Measurements from ENCODE around the gene SLC51B.
"Not testable (repeated sequence)": the region's sequence is repeated elsewhere in the genome, so short reads cannot be mapped to it uniquely, and the experiment has no call there.

Gene SLC51B

DNA sequence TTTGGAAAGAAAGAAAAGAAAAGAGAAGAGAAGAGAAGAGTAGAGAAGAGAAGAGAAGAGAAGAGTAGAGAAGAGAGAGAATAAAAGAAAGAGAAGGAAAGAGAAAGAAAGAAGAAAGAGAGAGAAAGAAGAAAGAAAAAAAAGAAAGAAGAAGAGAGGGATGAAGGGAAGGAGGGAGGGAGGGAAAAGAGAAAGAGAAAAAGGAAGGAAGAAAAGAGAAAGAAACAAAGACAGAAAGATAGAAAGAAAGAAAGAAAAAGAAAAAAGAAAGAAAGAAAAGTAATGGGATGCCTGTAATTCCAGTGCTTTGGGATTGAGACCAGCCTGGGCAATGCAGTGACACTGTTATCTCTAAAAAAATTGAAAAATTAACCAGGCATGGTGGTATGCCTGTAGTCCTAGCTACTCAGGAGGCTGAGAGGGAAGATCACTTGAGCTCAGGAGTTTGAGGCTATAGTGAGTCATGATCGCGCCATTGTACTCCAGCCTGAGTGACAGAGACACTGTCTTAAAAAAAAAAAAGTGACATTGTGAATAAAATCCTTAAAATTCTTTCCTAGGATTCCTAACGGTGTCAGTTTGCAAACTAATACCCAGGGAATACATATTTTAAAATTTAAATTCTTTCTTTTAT, 20.9 kb downstream of the SLC51B start:
- no peak for DNase-seq (ENCODE audit: low read depth in 3 of 3)

DNA sequence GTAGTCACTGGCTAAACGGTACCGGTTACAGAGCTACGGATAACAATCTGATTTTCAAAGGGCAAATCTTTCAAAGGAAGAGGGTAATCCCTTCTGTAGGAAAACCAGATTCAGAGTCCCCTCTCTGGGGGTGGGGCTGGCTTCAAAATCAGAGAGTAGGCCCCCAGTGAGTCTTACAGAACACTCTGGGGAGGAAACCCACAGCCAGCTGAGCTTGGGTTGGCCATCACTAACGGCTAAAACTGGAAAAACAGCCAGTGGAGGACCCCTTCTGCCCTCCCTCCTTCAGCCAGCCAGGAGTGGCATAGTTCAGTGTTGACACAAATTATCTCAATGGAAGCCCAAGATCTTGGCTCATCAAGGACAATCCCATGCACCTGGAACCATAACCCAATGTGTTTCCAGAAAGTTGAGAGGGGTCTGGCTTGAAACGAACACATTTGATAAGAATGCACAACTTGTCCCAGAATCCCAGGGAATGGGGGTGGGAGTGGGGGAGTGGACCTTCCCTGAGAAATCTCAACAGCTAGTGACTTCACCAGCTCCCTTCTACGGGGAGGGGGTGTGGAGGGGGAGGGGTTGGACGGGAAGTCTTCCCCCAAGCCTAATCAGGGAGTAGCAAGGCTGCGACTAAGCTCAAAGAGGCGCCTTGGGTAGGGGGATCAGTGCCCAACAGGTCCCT, 21.6 kb downstream of the SLC51B start:
- no peak for DNase-seq (ENCODE audit: low read depth in 3 of 3)

DNA sequence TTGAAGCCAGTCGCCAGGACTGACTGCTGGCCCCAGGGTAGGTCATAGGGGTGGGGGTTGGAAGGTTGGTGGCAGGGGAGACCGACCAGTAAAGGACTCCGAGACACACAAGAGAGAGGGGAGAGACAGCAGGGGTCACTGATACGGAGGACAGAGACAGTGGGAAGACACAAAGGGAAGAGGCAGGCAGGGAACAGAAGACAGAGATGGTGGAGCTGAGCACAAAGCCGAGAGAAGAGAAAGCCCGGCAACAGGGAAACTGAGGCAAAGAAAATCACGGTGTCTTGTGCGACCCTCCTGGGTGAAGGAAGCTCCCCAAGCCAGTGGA, 22.1 kb downstream of the SLC51B start:
- no peak for DNase-seq (ENCODE audit: low read depth in 3 of 3)

DNA sequence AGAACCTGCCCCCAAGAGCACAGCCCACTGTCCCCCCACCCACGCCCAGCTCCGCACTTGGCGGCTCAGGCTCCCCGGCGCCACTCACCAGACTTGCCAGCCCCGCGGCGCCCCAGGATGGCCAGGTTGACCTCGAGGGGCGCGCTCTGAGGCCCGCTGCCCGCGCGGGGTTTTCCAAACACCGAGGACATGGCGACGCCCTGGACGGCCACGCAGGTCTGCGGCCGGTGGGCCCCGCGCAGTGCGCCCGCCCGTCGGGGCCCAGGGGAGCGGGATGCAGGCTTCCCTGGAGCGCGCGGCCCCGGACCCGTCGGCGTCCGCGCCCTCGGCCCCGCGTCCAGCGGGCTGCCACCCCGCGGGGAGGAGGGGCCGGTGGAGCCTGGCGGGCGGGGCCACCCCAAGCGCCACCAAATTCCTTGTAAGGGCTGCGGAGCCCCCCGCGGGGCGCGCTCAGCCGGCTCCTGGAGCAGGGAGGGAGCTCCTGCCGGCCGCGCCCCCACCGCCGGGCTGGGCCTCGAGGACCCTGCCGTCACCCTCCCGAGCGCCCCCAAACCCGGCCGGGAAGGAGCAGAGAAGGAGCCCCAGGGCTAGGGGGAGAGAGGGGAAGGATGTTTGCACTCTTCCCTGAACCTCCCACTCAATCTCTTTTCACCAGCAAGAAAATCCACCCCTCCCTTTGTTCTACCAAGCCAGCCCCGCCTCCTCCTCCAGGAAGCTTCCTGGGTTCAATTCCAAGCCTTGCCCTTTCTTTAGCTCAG, 22.6 kb downstream of the SLC51B start, which contains the start of gene RASL12:
RASL12 (minus strand) TSS at position 347 of the 758 bp plus-strand sequence; CDS start at position 191, 156 bp downstream.
- DNase-seq (ENCODE audit: low read depth in 3 of 3), result no peak

DNA sequence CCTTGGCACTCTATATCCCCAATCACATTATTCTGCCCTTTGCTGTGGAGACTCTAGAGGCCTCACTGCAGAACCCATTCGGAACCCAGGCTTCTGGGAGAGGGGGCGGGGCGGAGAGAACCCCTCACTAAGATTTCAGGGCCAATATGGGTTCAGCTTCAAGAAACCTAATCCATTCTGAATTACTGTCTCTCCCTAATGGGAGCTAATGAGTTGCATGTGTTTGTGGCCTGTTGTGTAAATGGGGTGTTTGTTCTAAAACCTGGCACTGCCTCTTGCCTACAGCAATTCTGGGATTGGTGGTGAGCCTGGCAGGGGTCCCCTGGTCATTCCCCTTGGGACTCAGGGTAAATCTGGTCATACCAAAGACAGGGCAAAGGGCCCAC, 23.2 kb downstream of the SLC51B start:
- no peak for DNase-seq (ENCODE audit: low read depth in 3 of 3)

DNA sequence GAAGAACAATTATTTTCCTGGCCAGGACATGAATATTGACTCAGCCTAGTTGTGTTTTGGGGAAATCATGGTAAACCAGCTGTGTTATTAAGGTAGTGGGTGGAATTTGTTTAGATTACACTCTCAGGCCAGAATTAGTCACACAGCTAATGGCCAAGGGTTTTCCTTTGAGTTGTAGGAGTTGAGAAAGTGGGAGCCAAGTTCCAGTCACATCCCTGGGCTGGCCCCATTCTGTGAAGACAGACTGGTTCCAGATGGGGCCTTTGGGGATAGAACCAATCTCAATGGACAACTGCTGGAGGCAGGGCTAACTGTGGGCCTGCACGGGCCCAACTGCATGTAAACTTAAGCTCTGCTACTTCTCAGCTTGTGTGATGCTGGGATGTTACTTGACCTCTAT, 24.0 kb downstream of the SLC51B start:
- no peak for DNase-seq (ENCODE audit: low read depth in 3 of 3)

DNA sequence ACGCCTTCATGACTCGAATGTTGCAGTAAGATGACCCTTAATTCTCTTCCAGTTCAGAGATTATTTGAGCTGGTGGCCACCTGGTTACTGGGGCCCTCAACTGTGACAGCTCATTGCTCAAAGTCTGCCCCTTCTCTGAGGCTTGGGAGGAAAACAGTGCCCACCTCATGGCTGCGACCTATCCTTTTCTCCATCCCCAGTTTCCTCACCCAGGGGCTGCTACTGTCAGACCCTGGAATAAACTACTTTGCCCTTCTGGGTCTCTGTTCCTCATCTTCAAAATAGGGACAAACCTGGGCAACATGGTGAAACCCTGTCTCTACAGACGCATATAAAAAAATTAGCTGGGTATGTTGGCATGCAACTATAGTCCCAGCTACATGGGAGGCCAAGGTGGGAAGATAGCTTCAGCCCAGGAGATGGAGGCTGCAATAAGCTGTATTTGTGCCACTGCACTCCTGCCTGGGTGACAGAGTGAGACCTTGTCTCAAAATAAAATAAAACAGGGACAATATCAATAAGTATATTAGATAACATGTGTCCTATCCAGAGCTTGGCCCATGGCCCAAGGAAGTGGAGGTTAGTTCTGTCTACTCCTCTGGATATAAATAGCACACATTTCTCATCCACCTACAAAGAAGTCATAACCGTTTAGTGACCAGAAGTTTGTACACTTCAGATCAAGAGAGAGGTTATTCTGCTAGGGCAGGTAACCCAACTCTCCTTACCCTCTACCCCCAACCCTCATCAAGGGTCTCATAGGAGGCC, 24.8 kb downstream of the SLC51B start:
- no peak for DNase-seq (ENCODE audit: low read depth in 3 of 3)

DNA sequence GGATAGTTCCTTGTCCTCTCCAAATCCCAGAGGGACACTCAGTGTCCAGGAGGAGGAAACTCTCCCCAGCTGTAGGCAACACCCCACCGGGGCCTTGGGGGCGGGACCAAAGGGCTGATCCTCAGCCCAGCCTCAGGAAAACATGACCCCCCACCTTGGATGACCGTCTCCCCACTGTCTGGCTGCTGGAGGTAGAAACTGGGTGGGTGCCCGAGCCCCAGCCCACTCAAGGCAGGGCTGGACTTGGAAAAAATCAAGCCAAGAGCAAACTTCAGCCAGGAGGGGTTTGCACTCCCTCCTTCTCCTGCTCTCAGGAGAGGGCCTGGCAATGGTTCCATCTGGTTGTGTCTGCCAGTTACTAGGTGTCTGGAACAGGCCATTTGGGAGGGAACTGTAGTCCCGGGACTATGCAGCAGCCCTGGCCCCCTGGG, 26.2 kb downstream of the SLC51B start:
- DNase-seq (ENCODE audit: low read depth in 3 of 3), result no peak

GRCh38 chr15:65072027-65072426, 26.8 kb downstream of the SLC51B start:
- DNase-seq (ENCODE audit: low read depth in 3 of 3), result no peak

DNA sequence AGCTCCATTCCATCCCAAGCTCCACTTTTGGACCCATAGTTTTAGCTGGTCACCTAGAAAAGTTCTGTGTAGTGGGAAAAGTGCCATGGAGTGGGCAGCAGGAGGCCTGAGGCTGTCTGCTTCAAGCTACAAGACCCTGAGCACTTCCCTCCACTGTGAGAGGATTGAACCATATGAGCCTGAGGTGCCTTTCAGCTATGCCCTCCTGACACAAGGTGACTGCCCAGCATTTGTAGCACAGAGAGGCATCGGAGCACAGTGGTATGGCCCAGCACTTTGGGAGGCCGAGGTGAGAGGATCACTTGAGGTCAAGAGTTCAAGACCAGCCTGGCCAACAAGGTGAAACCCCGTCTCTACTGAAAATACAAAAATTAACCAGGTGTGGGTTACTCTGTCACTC, 27.4 kb downstream of the SLC51B start:
- no peak for DNase-seq (ENCODE audit: low read depth in 3 of 3)

DNA sequence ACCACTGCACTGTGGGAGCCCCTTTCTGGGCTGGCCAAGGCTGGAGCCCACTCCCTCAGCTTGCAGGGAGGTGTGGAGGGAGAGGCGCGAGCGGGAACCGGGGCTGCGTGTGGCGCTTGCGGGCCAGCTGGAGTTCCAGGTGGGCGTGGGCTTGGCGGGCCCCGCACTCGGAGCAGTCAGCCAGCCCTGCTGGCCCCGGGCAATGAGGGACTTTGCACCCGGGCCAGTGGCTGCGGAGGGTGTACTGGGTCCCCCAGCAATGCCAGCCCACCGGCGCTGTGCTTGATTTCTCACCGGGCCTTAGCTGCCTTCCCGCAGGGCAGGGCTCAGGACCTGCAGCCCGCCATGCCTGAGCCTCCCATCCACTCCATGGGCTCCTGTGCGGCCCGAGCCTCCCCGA, 29.8 kb downstream of the SLC51B start:
- not testable (repeated sequence) for DNase-seq (ENCODE audit: low read depth in 3 of 3)

GRCh38 chr15:65075607-65076395, 30.6 kb downstream of the SLC51B start:
- not testable (repeated sequence) for DNase-seq (ENCODE audit: low read depth in 3 of 3)

DNA sequence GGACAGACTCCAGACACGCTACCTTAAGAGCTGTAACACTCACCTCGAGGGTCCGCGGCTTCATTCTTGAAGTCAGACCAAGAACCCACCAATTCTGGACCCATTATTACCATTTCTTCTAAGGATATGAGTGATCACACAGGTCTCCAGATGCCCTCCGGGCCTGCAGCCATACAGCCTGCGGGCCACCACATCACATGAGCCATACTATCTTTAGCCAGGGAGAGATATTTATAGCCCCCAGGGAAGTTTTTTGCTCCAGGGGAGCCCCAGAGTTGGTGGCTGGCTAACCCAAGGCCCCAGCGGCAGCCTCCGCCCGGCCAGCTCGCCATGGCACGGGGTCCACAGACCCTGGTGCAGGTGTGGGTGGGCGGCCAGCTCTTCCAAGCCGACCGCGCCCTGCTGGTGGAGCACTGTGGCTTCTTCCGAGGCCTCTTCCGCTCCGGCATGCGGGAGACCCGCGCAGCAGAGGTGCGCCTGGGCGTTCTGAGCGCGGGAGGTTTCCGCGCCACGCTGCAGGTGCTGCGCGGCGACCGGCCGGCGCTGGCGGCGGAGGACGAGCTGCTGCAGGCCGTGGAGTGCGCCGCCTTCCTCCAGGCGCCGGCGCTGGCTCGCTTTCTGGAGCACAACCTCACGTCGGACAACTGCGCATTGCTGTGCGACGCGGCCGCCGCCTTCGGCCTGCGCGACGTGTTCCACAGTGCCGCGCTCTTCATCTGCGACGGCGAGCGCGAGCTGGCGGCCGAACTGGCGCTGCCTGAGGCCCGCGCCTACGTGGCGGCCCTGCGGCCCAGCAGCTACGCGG, 31.5 kb downstream of the SLC51B start, which contains the start of gene KBTBD13:
KBTBD13 (plus strand) TSS at position 261 of the 805 bp plus-strand sequence; CDS start at position 331, 70 bp downstream.
- no peak for DNase-seq (ENCODE audit: low read depth in 3 of 3)

- no peak for DNase-seq (ENCODE audit: low read depth in 3 of 3)
Measured at GRCh38 chr15:65077291-65077980, 32.2 kb downstream of the SLC51B start.

DNA sequence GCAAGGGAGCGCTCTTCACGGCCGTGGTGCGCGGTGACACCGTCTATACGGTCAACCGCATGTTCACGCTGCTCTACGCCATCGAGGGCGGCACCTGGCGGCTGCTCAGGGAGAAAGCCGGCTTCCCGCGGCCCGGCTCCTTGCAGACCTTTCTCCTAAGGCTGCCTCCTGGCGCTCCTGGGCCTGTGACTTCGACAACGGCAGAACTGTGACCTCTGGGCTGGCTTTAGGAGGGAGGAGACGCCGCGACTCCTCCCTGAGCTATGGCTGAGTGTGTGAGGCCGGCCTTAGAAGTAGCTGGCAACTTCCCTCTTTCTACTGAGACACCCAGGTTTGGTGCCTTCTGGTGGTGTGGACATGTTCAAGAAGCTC, 32.8 kb downstream of the SLC51B start:
- DNase-seq (ENCODE audit: low read depth in 3 of 3), result peak; percentile 13 to 21 (median 15)

GRCh38 chr15:65079580-65079979, 34.4 kb downstream of the SLC51B start:
- no peak for DNase-seq (ENCODE audit: low read depth in 3 of 3)

- DNase-seq (ENCODE audit: low read depth in 3 of 3), result no peak
Measured at GRCh38 chr15:65081270-65081669, 36.1 kb downstream of the SLC51B start.

GRCh38 chr15:65081758-65082157, 36.6 kb downstream of the SLC51B start:
- peak in 1 of 3 experiments; percentile 7 for DNase-seq (ENCODE audit: low read depth in 3 of 3)

GRCh38 chr15:65082303-65082953, 37.2 kb downstream of the SLC51B start:
- no peak for DNase-seq (ENCODE audit: low read depth in 3 of 3)

All from stimulated activated CD4-positive, alpha-beta T cell treated with anti-CD3 and anti-CD28 coated beads, TNF-alpha, amount 100 ng/mL, for 4 hours (primary cell).